Ishikawa (cell line): ENCODE measurements around the gene POU4F3.

Experiments
- EP300 ChIP-seq: IDR thresholded peaks from 2 replicates; pipeline ENCODE4 v1.6.1; 2012; ENCODE audit warnings: borderline replicate concordance
- REST ChIP-seq: IDR thresholded peaks from 2 replicates; pipeline ENCODE4 v1.6.1; 2012; ENCODE audit warnings: low read depth, mild to moderate bottlenecking
- TAF1 ChIP-seq: IDR thresholded peaks from 2 replicates; pipeline ENCODE4 v1.6.1; 2012; ENCODE audit warnings: low read depth, mild to moderate bottlenecking
- TCF12 ChIP-seq: IDR thresholded peaks from 2 replicates; pipeline ENCODE4 v1.6.1; 2012; ENCODE audit warnings: low read depth
- YY1 ChIP-seq: IDR thresholded peaks from 2 replicates; pipeline ENCODE4 v1.6.1; 2012; ENCODE audit warnings: low read depth

- TF ChIP-seq YY1 (no peak), REST (no peak), TAF1 (no peak), TCF12 (no peak), EP300 (no peak)
Measured at GRCh38 chr5:146338774-146339714, at the start of gene POU4F3.
